ENCODE measurements around the gene SARDH. TPM values are rescaled to one million over a fixed set of nuclear protein-coding genes. Genes with fewer than 3 reads are reported as not detected.

The SARDH gene
- total RNA-seq, 1 experiment from 2014 or later = 5.6 TPM

GRCh38 chr9:133635098-133635497 is 103.1 kb downstream of the SARDH start (continued):
- TF ChIP-seq ZBTB33 (IDR thresholded peaks at IDR 0.05; ENCODE audit: extremely low read depth, insufficient replicate concordance, low read length) = no peak
- no peak for TF ChIP-seq EZH2 (IDR thresholded peaks at IDR 0.05)
- no peak for TF ChIP-seq POLR2AphosphoS5 (IDR thresholded peaks at IDR 0.05; ENCODE audit: low read depth, low read length)
- TF ChIP-seq SP1 (IDR thresholded peaks at IDR 0.05; ENCODE audit: low read depth) = no peak
- TF ChIP-seq ZFX (IDR thresholded peaks at IDR 0.05) = no peak
- TF ChIP-seq ELF1 (IDR thresholded peaks at IDR 0.05; ENCODE audit: borderline replicate concordance, low read depth) = no peak
- TF ChIP-seq SIN3A (IDR thresholded peaks at IDR 0.05; ENCODE audit: low read depth) = no peak

- Histone ChIP-seq H3K4me3 (replicated peaks in 1 of 2; ENCODE audit: low read depth in 1 of 2, low read length in 2 of 2) (no peak overlapping the region), H3K9me3 (ENCODE audit: control insufficient read depth in 1 of 2, insufficient read depth in 1 of 2, low read depth in 1 of 2, low read length in 2 of 2) (no peaks in the 10 kb centered on the region), H3K4me1 (ENCODE audit: control insufficient read depth in 1 of 2, insufficient read depth in 2 of 2, low read length in 2 of 2) (no peaks in the 10 kb centered on the region; a peak in 1 of 4 replicates), H3K27me3 (ENCODE audit: insufficient read depth, low read length) (peaks cover 5% of the 10 kb centered on the region; the same call in 1 of the 2 replicates), H3K36me3 (ENCODE audit: control insufficient read depth in 1 of 2, insufficient read depth in 2 of 2, low read length in 2 of 2) (no peaks in the 10 kb centered on the region), H3K9me2 (ENCODE audit: insufficient read depth) (no peaks in the 10 kb centered on the region), H3K4me2 (ENCODE audit: low read length) (no peak overlapping the region), H3K9ac (ENCODE audit: low read length) (no peak overlapping the region), H3K79me2 (ENCODE audit: insufficient read depth, low read length) (no peaks in the 10 kb centered on the region), H4K20me1 (ENCODE audit: insufficient read depth) (no peaks in the 10 kb centered on the region), H3K27ac (ENCODE audit: low read depth, low read length) (no peak overlapping the region), H2AFZ (ENCODE audit: low read depth, low read length, poor library complexity, severe bottlenecking) (no peak overlapping the region)
- POLR2A ChIA-PET = no interaction called here
- ATAC-seq (no peak), DNase-seq (ENCODE audit: low read depth, low spot score) (no peak)
- RAD21 ChIA-PET (ENCODE audit: low non-redundant PET in 1 of 2, low total read pairs in 2 of 2, uncharacterized antibody in 2 of 2, unreplicated experiment in 2 of 2) = no interaction called here
- no TSS peak for BruUV-seq (replicated peaks)
- intact Hi-C loops (cut with micrococcal nuclease) = no loop called here
- CTCF ChIA-PET = no interaction called here
- TF ChIP-seq CBX3 (IDR thresholded peaks at IDR 0.05; ENCODE audit: low read depth) (no peak), ZFX (IDR thresholded peaks at IDR 0.05) (no peak), CTCF (IDR thresholded peaks at IDR 0.05 in 2 of 3, conservative IDR thresholded peaks at IDR 0.05 in 1 of 3; ENCODE audit: borderline replicate concordance in 1 of 3, insufficient read depth in 1 of 3, low read depth in 2 of 3, low read length in 2 of 3) (no peak), MAX (IDR thresholded peaks at IDR 0.05) (no peak), JUND (IDR thresholded peaks at IDR 0.05) (no peak), SIN3A (IDR thresholded peaks at IDR 0.05; ENCODE audit: low read depth) (no peak), REST (IDR thresholded peaks at IDR 0.05; ENCODE audit: low read depth) (no peak), EGR1 (IDR thresholded peaks at IDR 0.05; ENCODE audit: low read depth) (no peak), TCF7L2 (IDR thresholded peaks at IDR 0.05; ENCODE audit: borderline replicate concordance, extremely low read depth, insufficient read depth, insufficient read length) (no peak), EZH2phosphoT487 (IDR thresholded peaks at IDR 0.05; ENCODE audit: borderline replicate concordance) (no peak), ZNF274 (IDR thresholded peaks at IDR 0.05; ENCODE audit: low read depth, low read length) (no peak), SP1 (IDR thresholded peaks at IDR 0.05; ENCODE audit: low read depth) (no peak), POLR2A (IDR thresholded peaks at IDR 0.05; ENCODE audit: borderline replicate concordance, extremely low read depth, insufficient read depth, insufficient read length) (no peak), ELF1 (IDR thresholded peaks at IDR 0.05; ENCODE audit: borderline replicate concordance, low read depth) (no peak), ATF3 (IDR thresholded peaks at IDR 0.05) (no peak), EZH2 (IDR thresholded peaks at IDR 0.05) (no peak)
Measured at GRCh38 chr9:133634081-133634691, 104.0 kb downstream of the SARDH start.

All from HCT116 (cell line).